ENCODE measurements around the gene PSPN. TPM values are rescaled to one million over a fixed set of nuclear protein-coding genes. Genes with fewer than 3 reads are reported as not detected.

The PSPN gene
- total and polyA plus RNA-seq, 9 of the 15 experiments (the other 6 are each of a cell fraction or from before 2014, with no cell fraction given): 0.21 to 1.1 (median 0.58) TPM

GRCh38 chr19:6352381-6353165 is 23.2 kb downstream of the PSPN start:
- peaks cover 7 to 12% of the 10 kb centered on the region in 2 experiments for H3K27me3 ChIP-seq (ENCODE audit: control insufficient read depth in 2 of 2, insufficient read depth in 2 of 2, low read length in 2 of 2)
- H3K36me3 ChIP-seq (ENCODE audit: control insufficient read depth, insufficient read depth, low read length): no peaks in the 10 kb centered on the region
- H3K4me1 ChIP-seq (replicated peaks in 1 of 2; ENCODE audit: control insufficient read depth in 2 of 2, insufficient read depth in 2 of 2, low read length in 2 of 2): peaks cover 0 to 4% of the 10 kb centered on the region in 2 experiments; a peak in 2 of 5 replicates
- in situ Hi-C loops (cut with MboI) (no loop called here), intact Hi-C loops (cut with micrococcal nuclease) (no loop called here)
- 4% methylated on average over 2 of the region's 2 CpGs for WGBS (ENCODE audit: insufficient coverage, low coverage, missing lambda C conversion rate)
- no peak overlapping the region for H2AFZ ChIP-seq (ENCODE audit: low read depth, low read length)
- H3K9ac ChIP-seq (ENCODE audit: insufficient read depth in 1 of 2, low read depth in 2 of 2, low read length in 2 of 2): no peak overlapping the region
- no peaks in the 10 kb centered on the region for H3K9me1 ChIP-seq (ENCODE audit: control insufficient read depth, insufficient read depth, low read length)
- no TSS peak for BruUV-seq (replicated peaks)
- peaks cover 4% of the 10 kb centered on the region; the same call in 1 of the 2 replicates for H3K9me3 ChIP-seq (replicated peaks; ENCODE audit: control insufficient read depth, insufficient read depth, low read depth, low read length)
- TF ChIP-seq ILF3 (IDR thresholded peaks at IDR 0.05; ENCODE audit: borderline replicate concordance): no peak
- 0 out of 3 replicates have a peak, but pooled peaks of 1 of the 2 experiments have one; percentile 26 for TF ChIP-seq CBX3 (IDR thresholded peaks at IDR 0.05; ENCODE audit: borderline replicate concordance in 1 of 2, low read length in 2 of 2)
- TF ChIP-seq ADNP (tag; IDR thresholded peaks at IDR 0.05): 0 out of 2 replicates have a peak, but pooled peaks have one; percentile 20
- no peak for TF ChIP-seq SFPQ (IDR thresholded peaks at IDR 0.05; ENCODE audit: low read depth, low read length)
- TF ChIP-seq RBM25 (IDR thresholded peaks at IDR 0.05; ENCODE audit: low read depth, low read length, severe bottlenecking): peak; percentile 47
- TF ChIP-seq BCOR (IDR thresholded peaks at IDR 0.05): peak; percentile 66; the same call in 1 of the 2 replicates
- no peak for ATAC-seq
- FAIRE-seq: peak; percentile 26
- no peak for DNase-seq (ENCODE audit: extremely low read depth in 1 of 4, low spot score in 3 of 4)
- ChIA-PET POLR2A (interaction anchor here (0.8 to 1.8 kb wide), 3 partner anchors 12 to 35 kb away, joined by 3 read pairs; no protein-coding TSS in a partner anchor), CTCF (ENCODE audit: low intra/inter-chr PET ratio) (no interaction called here)
- no peak overlapping the region for H3K4me2 ChIP-seq (ENCODE audit: insufficient read depth, low read length)
- H3K4me3 ChIP-seq: no peak overlapping the region
- H3K79me2 ChIP-seq (ENCODE audit: control insufficient read depth, insufficient read depth, low read length): no peaks in the 10 kb centered on the region
- H4K20me1 ChIP-seq (replicated peaks; ENCODE audit: control insufficient read depth, insufficient read depth, low read length): no peaks in the 10 kb centered on the region
- H3K27ac ChIP-seq (ENCODE audit: extremely low read depth, low read depth, low read length): no peak overlapping the region
